ENCODE results near the gene CTNNA1.

CTNNA1 gene

DNA sequence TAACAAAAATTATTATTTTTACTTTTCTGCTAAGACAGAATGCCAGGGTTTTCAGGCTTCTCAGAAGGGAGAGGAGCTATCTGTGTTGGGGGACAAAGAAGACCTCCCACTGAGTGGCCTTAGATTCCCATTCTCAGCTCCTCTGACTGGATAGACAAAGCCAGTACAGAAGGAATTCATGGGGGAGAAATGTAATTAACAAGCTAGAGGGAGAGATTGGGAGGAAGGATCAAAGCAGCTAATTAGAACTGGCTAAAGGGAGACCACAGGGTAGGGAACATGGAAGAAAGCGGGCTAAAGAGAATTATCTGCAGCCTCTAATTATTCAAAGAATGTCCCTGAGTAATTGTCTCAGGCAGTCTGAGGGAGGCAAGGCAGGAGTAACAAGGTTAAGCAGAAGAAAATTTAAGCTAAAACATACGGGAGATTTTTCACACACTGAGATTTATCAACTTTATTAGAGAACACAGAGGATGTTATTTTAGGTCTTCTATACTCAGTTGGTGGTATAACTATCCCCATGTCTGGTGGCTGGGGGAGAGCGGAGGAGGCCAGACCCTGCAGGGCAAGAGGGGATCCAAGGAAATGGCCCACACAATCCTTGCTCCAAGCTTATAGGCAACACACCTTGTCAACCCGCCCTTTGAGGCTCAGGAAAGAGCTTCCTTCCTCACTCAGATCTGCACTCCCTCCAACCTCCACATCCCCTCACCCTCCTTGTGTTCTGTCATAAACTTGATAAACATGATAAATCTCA, 209.6 kb downstream of the CTNNA1 start:
- DNase-seq (ENCODE audit: low read depth in 2 of 2, low spot score in 1 of 2): no peak

DNA sequence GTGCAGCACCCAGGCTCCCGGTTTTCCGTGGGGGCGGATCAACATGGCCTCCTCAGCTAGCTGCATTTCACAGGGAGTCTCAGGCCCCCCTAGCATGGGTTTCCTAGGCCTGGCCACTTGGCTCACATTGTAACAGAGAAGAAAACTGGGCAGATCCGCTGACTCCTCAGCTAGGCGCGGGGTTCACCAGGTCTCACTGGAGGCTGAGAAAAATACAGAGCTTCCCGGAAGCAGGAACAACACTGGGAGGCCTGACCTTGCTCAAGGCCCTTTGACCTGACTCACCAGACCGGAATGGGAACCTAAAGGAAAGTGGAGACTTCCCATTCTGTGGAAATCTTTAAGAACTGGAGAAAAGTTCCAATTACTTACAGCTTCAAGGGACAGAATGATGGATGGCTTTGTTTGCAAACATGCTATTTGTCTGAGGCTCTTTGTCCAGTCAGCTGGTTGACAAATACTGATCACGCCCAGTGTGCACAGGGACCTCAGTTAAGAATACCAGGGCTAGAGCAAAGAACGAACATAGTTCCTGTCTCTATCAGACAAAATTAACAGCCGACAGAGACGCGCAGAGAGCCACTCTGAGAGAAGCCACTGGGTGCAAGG, 210.6 kb downstream of the CTNNA1 start:
- DNase-seq (ENCODE audit: low read depth in 2 of 2, low spot score in 1 of 2): no peak

DNA sequence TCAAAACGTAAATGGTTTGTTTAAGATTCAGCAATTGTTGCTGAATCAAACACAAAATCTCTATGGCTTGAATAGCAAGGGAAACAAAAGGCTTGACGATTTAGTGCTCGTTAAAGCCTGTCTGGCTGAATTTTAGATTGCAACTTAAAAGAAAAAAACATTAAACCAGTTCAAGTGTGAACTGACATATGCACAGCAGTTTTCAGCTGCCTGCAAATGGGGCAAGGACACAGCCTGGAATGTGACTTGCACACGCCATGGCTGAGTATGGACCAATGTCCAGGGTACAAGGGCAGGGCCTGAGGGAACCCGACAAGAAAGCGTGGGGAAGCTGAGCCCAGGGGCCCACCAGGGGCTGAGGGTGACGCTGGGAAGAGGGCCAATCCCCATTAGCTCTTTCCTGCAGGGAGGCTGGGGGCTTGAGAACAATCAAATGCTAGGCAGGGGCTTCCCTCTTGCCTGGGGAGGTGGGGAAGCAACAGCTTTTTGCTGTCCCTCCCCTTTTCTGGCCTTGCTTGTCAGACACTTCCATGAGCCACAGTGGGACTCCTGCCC, 211.5 kb downstream of the CTNNA1 start:
- no peak for DNase-seq (ENCODE audit: low read depth in 2 of 2, low spot score in 1 of 2)

GRCh38 chr5:138965626-138966025, 212.4 kb downstream of the CTNNA1 start:
- no peak for DNase-seq (ENCODE audit: low read depth in 2 of 2, low spot score in 1 of 2)

DNA sequence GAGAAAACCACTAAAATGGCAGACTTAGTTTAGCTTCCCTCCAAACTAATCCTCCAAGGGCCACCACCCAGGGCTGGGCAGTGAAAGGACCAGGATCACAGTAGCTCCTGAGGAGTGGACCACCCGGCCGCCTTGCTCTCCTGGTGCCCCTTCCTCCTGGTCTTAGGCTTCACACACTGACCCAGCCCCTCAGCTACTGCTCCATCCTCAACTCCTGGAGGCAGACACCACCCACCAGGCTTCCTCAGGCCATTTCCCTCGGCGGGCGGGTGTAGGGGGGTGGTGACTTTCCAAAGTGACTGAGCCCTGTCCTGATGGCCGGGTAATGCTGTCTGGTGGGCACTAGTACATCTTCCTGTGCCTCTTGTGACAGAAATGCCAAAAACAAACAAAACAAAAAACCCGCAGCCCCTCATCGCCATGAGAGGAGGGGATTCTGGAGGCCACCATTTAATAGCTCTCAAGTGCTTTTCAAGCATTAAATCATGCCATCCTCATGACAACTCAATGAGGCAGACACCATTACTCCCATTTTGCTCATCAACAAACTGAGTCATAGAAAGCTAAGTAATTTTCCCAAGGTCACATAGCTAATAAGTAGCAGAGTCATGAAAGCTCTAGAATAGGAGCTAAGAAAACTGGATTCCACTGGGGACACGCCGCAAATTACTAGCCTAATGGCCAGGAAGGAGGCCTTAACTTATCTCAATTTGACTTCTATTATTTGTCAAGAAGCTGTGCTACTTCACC, 213.2 kb downstream of the CTNNA1 start:
- DNase-seq (ENCODE audit: low read depth in 2 of 2, low spot score in 1 of 2): no peak

GRCh38 chr5:138967791-138968448, 214.7 kb downstream of the CTNNA1 start:
- DNase-seq (ENCODE audit: low read depth in 2 of 2, low spot score in 1 of 2): no peak

- no peak for DNase-seq (ENCODE audit: low read depth in 2 of 2, low spot score in 1 of 2)
Observed at GRCh38 chr5:138968601-138969000, 215.4 kb downstream of the CTNNA1 start.

DNA sequence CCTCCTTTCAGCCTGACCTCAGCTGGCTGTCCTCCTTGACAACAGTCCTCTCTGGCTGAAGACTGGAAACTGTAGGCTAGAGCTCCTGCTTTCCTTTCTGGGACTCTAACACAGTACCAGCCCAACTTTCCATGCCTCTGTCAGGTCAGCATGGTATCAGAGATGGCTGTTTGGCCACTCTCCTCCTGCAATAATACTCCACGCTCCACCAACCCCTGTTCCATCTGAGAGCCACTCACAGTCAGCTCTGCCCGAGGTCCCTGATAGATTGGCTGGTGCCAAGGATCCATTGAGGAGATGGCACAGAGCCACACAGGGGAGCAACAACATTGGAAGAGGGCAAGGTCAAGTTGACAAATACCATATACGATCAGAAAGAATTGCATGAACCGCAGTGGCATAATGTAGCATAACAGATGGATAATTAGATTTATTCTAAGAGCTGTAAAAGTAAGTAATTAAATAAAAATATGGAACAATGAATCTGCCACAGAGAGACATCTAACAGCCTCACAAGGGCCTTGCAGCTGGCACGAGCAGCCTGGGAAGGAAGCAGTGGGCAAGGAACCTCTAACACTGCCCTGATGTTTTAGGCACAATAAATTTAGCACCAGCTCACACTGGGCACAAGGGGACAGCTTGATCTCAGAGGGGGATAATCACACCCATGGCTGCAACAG, 216.2 kb downstream of the CTNNA1 start:
- no peak for DNase-seq (ENCODE audit: low read depth in 2 of 2, low spot score in 1 of 2)

- no peak for DNase-seq (ENCODE audit: low read depth in 2 of 2, low spot score in 1 of 2)
Observed at GRCh38 chr5:138972230-138972629, 219.0 kb downstream of the CTNNA1 start.

- DNase-seq (ENCODE audit: low read depth in 2 of 2, low spot score in 1 of 2): no peak
Observed at GRCh38 chr5:138972836-138973235, 219.6 kb downstream of the CTNNA1 start.

GRCh38 chr5:138974227-138975063, 221.2 kb downstream of the CTNNA1 start:
- no peak for DNase-seq (ENCODE audit: low read depth in 2 of 2, low spot score in 1 of 2)

GRCh38 chr5:138975098-138975847, 222.0 kb downstream of the CTNNA1 start:
- no peak for DNase-seq (ENCODE audit: low read depth in 2 of 2, low spot score in 1 of 2)

DNA sequence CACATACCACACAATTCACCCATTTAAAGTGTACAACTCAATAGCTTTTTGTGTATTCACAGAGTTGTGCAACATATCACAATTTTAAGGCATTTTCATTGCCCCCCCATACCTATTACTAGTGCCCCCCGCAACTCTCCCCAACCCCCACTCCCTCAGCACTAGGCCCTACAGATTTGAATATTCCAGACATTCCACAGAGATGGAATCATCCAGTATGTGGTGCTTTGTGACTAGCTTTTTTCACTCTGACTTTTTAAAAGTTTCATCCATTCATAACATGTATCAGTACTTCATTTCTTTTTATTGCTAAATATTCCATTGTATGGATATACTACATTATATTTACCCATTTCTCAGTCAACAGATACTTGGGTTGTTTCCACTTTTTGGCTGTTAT, 224.9 kb downstream of the CTNNA1 start:
- no peak for DNase-seq (ENCODE audit: low read depth in 2 of 2, low spot score in 1 of 2)

- DNase-seq (ENCODE audit: low read depth in 2 of 2, low spot score in 1 of 2): no peak
Observed at GRCh38 chr5:138978581-138978980, 225.4 kb downstream of the CTNNA1 start.

DNA sequence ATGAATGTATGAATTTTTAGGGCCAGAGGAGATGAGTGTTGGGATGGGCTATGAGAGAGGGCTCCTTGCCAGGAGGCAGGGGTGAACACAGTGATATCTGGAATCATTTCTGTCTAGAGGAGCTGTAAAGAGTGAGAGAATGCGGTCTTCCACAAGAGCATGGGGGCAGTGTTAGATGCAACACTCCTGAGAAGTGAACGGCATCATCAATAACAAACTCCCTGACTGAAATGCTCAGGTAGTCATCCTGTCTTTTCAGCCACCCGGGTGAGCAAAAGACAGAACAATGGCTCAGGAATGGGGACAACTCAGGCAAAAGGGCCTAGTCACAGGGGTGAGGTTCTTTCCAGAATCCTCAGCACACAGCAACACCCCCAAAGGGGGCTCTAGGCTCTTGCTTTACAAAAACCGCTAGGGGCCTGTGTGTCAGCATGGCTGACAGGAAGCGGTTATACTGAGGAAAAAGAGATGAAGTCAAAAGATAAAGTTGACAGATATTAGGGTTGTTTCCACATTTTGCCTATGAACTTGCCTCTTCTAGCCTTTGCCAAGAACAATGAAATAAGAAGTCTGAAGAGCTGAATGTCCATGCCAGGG, 226.6 kb downstream of the CTNNA1 start:
- DNase-seq (ENCODE audit: low read depth in 2 of 2, low spot score in 1 of 2): no peak

- DNase-seq (ENCODE audit: low read depth in 2 of 2, low spot score in 1 of 2): no peak
Observed at GRCh38 chr5:138980441-138980840, 227.2 kb downstream of the CTNNA1 start.

DNA sequence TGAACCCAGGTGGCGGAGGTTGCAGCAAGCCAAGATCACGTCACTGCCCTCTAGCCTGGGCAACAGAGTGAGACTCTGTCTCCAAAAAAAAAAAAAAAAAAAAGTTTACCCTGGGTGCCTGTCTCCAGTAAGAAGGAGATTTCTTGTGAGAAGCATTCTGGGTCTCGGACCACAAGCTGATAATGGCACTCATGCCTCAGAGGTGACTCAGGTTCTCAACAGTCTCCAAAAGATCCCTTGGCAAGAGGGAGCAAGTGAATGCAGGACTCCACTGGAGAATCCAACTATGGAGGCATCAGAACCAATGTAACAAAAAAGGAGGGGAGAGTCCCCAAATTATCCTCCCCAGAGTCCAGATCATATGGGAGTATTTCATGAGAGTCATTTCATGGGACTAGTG, 227.9 kb downstream of the CTNNA1 start:
- DNase-seq (ENCODE audit: low read depth in 2 of 2, low spot score in 1 of 2): no peak

- no peak for DNase-seq (ENCODE audit: low read depth in 2 of 2, low spot score in 1 of 2)
Observed at GRCh38 chr5:138981586-138981985, 228.4 kb downstream of the CTNNA1 start.

GRCh38 chr5:138983984-138984383, 230.8 kb downstream of the CTNNA1 start:
- no peak for DNase-seq (ENCODE audit: low read depth in 2 of 2, low spot score in 1 of 2)

Data from stimulated activated CD8-positive, alpha-beta memory T cell treated with anti-CD3 and anti-CD28 coated beads, Interleukin-4, amount 100 ng/mL, for 4 hours (primary cell).